HTERT RPE-1 (cell line): Measurements from ENCODE around the gene BCL7A.
"Not testable (repeated sequence)": the region's sequence is repeated elsewhere in the genome, so short reads cannot be mapped to it uniquely, and the experiment has no call there.

Experiments
- in situ Hi-C: fragments of 300-500 bp; cut with MboI; formaldehyde crosslinking; loops from 4 replicates; pipeline ENCODE4 v1.14.3; 2020; ENCODE audit warnings: low sequenced_read_pairs

Gene BCL7A

GRCh38 chr12:122024132-122024785, 2.6 kb downstream of the BCL7A start:
- in situ Hi-C loops, result no loop called here

GRCh38 chr12:122026706-122027333, 5.1 kb downstream of the BCL7A start:
- in situ Hi-C loops, result no loop called here

GRCh38 chr12:122028165-122028904, 6.7 kb downstream of the BCL7A start:
- in situ Hi-C loops, result no loop called here

- in situ Hi-C loops, result no loop called here
Observed at GRCh38 chr12:122028905-122029560, 7.3 kb downstream of the BCL7A start.

GRCh38 chr12:122029620-122030423, 8.1 kb downstream of the BCL7A start:
- in situ Hi-C loops, result no loop called here

GRCh38 chr12:122030424-122031035, 8.8 kb downstream of the BCL7A start:
- in situ Hi-C loops, result no loop called here

- in situ Hi-C loops, result no loop called here
Observed at GRCh38 chr12:122031342-122032216, 9.9 kb downstream of the BCL7A start.

GRCh38 chr12:122032580-122032979, 10.9 kb downstream of the BCL7A start:
- in situ Hi-C loops, result no loop called here

- in situ Hi-C loops, result no loop called here
Observed at GRCh38 chr12:122035292-122035691, 13.6 kb downstream of the BCL7A start.

GRCh38 chr12:122036153-122036552, 14.5 kb downstream of the BCL7A start:
- in situ Hi-C loops, result no loop called here

- in situ Hi-C loops, result no loop called here
Observed at GRCh38 chr12:122040579-122041386, 19.1 kb downstream of the BCL7A start.

GRCh38 chr12:122041458-122041857, 19.8 kb downstream of the BCL7A start:
- in situ Hi-C loops, result not testable (repeated sequence)

GRCh38 chr12:122042910-122043309, 21.2 kb downstream of the BCL7A start:
- in situ Hi-C loops, result no loop called here

GRCh38 chr12:122043476-122043875, 21.8 kb downstream of the BCL7A start:
- in situ Hi-C loops, result no loop called here

- in situ Hi-C loops, result no loop called here
Observed at GRCh38 chr12:122045262-122045661, 23.6 kb downstream of the BCL7A start.

- in situ Hi-C loops, result no loop called here
Observed at GRCh38 chr12:122046145-122046544, 24.5 kb downstream of the BCL7A start.

GRCh38 chr12:122048151-122048550, 26.5 kb downstream of the BCL7A start:
- in situ Hi-C loops, result no loop called here

- in situ Hi-C loops, result no loop called here
Observed at GRCh38 chr12:122049827-122050226, 28.1 kb downstream of the BCL7A start.
